GM12878 (cell line): ENCODE results near the gene PRKCD. TPM values are rescaled to one million over a fixed set of nuclear protein-coding genes. Genes with fewer than 3 reads are reported as not detected.
A peak's percentile ranks its signal among the peaks of the same experiment; 100 is the strongest.

Experiments used
- ATAC-seq: fragments of 200-7000 bp; cut with Tn5 transposase; 3 replicates; pipeline ENCODE4 v1.9.1; 2020; ENCODE audit warnings: mild to moderate bottlenecking, moderate library complexity
- BruUV-seq: library from RNA; stranded (reverse); fragments of 400-500 nt; replicated peaks from 2 replicates; lab custom pipeline; 2021; lab: Mats Ljungman, UMichigan
- CTCF ChIA-PET: fragments of 300-600 bp; sonication (Branson Sonifier 250); formaldehyde crosslinking; extraction: SDS; loops from one replicate; lab custom pipeline; 2021; ENCODE audit warnings: inconsistent platforms; lab: Yijun Ruan, JAX
- POLR2A ChIA-PET: fragments of 350-600 bp; formaldehyde crosslinking; extraction: SDS; loops from one replicate; lab custom pipeline; 2021; ENCODE audit warnings: inconsistent platforms; lab: Charles Lee
- RAD21 ChIA-PET: fragments of 300-600 bp; sonication (Branson Sonifier 250); formaldehyde crosslinking; loops from one replicate; lab custom pipeline; 2023; ENCODE audit warnings: antibody characterized with exemption; ENCODE audit not compliant: unreplicated experiment; lab: Charles Lee
- SMC1A ChIA-PET: fragments of 300-600 bp; sonication (Branson Sonifier 250); formaldehyde crosslinking; loops from one replicate; lab custom pipeline; 2023; ENCODE audit not compliant: unreplicated experiment, uncharacterized antibody; lab: Charles Lee
- DNase-seq: peaks from one replicate; pipeline ENCODE4 v3.0.0-alpha.2; 2011; ENCODE audit warnings: low read depth, low spot score
- FAIRE-seq: peaks from 3 replicates; lab custom pipeline; 2011; peaks lifted over from hg19 to GRCh38; lab: Jason Lieb, UNC
- H2AFZ ChIP-seq: 2 replicates; pipeline ENCODE4 v1.6.0; 2011; ENCODE audit warnings: low read depth, low read length, control low read depth; ENCODE audit not compliant: control insufficient read depth
- H3K27ac ChIP-seq: 2 replicates; pipeline ENCODE4 v1.5.1; 2011; ENCODE audit warnings: control low read depth; ENCODE audit not compliant: control insufficient read depth, insufficient read depth
- H3K27me3 ChIP-seq, 2 experiments: replicated peaks in 1 of 2; 2 replicates each; pipeline versions ENCODE4 v1.6.0 to v1.6.1; 2011; ENCODE audit warnings: low read length in 1 of 2; ENCODE audit not compliant: control insufficient read depth in 2 of 2, insufficient read depth in 2 of 2
- H3K36me3 ChIP-seq, 2 experiments: 2 replicates each; pipeline ENCODE4 v1.5.1; 2011; ENCODE audit warnings: low read length in 1 of 2; ENCODE audit not compliant: control insufficient read depth in 2 of 2, insufficient read depth in 2 of 2
- H3K4me1 ChIP-seq: 2 replicates; pipeline ENCODE4 v1.6.1; 2011; ENCODE audit warnings: mild to moderate bottlenecking, low read length, moderate library complexity, mixed read lengths; ENCODE audit not compliant: control insufficient read depth, insufficient read depth
- H3K4me2 ChIP-seq: 2 replicates; pipeline ENCODE4 v1.6.0; 2011; ENCODE audit warnings: control low read depth; ENCODE audit not compliant: control insufficient read depth, insufficient read depth
- H3K4me3 ChIP-seq: fragments of 200-600 bp; sonication (generic); 2 replicates; pipeline ENCODE4 v1.5.1; 2016
- H3K79me2 ChIP-seq: 2 replicates; pipeline ENCODE4 v1.6.0; 2011; ENCODE audit warnings: low read length; ENCODE audit not compliant: control insufficient read depth, insufficient read depth
- H3K9ac ChIP-seq: 2 replicates; pipeline ENCODE4 v1.8.0; 2011; ENCODE audit warnings: low read length, control low read depth, mixed read lengths; ENCODE audit not compliant: control insufficient read depth, insufficient read depth
- H3K9me3 ChIP-seq: replicated peaks from 3 replicates; pipeline ENCODE4 v1.5.1; 2011; ENCODE audit warnings: mild to moderate bottlenecking, low read length; ENCODE audit not compliant: control insufficient read depth, insufficient read depth
- H4K20me1 ChIP-seq: 2 replicates; pipeline ENCODE4 v1.6.0; 2011; ENCODE audit not compliant: control insufficient read depth, insufficient read depth
- BHLHE40 ChIP-seq, 2 experiments: fragments of 450-650 bp in 1 of 2; IDR thresholded peaks; 2 replicates each; pipeline ENCODE4 v1.6.1; 2011 to 2017; ENCODE audit warnings: low read depth in 2 of 2, borderline replicate concordance in 1 of 2, improper control_type of control experiment in 1 of 2, low read length in 1 of 2, mild to moderate bottlenecking in 1 of 2
- HDGF ChIP-seq: fragments of 450-650 bp; IDR thresholded peaks from 2 replicates; pipeline ENCODE4 v1.6.1; 2016; ENCODE audit warnings: antibody characterized with exemption
- MTA2 ChIP-seq: fragments of 450-650 bp; IDR thresholded peaks from 2 replicates; pipeline ENCODE4 v1.6.1; 2016; ENCODE audit warnings: low read depth, mild to moderate bottlenecking, moderate library complexity
- POU2F2 ChIP-seq: IDR thresholded peaks from 3 replicates; pipeline ENCODE4 v1.6.1; 2011; ENCODE audit warnings: low read depth, mild to moderate bottlenecking, low read length, borderline replicate concordance
- WGBS: methylation state at CpG from one replicate; pipeline ENCODE4 v1.1.6; 2016; ENCODE audit warnings: low lambda C conversion rate; ENCODE audit not compliant: insufficient replicate concordance, insufficient coverage; ENCODE audit errors: missing lambda C conversion rate; 5-methylcytosine and 5-hydroxymethylcytosine counted together
- in situ Hi-C: fragments of 300-500 bp; cut with MboI; formaldehyde crosslinking; loops from 9 replicates; pipeline ENCODE4 v1.14.3; 2018; ENCODE audit warnings: mixed read lengths
- intact Hi-C: fragments of 100-400 bp; cut with micrococcal nuclease; formaldehyde crosslinking; loops from one replicate; pipeline ENCODE4 v1.14.2; 2022; ENCODE audit not compliant: unreplicated experiment
- polyA plus RNA-seq, 11 experiments: library from polyadenylated mRNA; depleted of rRNA in 4 of 11; unstranded in 6 of 11; stranded (reverse) in 5 of 11; fragments of >200 nt; fragmentation: Nextera tagmentation in 4 of 11; fragmentation: Illumina TruSeq in 1 of 11; extraction: Ambion mirVana in 4 of 11; extraction: Trizol in 1 of 11; gene quantifications; 1 replicate in 1 of 11; 2 replicates in 10 of 11; pipeline versions ENCODE4 v1.2.1 to v1.2.3, GENCODE V29; 2011 to 2016; ENCODE audit warnings: inconsistent platforms in 2 of 11, missing spikeins in 2 of 11, low read depth in 1 of 11
- total RNA-seq, 4 experiments: library from RNA; depleted of rRNA in 3 of 4; stranded (reverse); fragments of >200 nt in 3 of 4; fragmentation: Illumina TruSeq in 1 of 4; extraction: Trizol in 1 of 4; gene quantifications; 2 replicates each; pipeline versions ENCODE4 v1.2.1 to v1.2.3, GENCODE V29; 2013 to 2021
- TF ChIP-seq, protein P1 (sequence below): fragments of 450-650 bp; IDR thresholded peaks from 2 replicates; pipeline ENCODE4 v1.6.1; 2017; ENCODE audit warnings: mild to moderate bottlenecking, moderate library complexity
- TF ChIP-seq, protein P2 (sequence below): fragments of 450-650 bp; IDR thresholded peaks from 2 replicates; pipeline ENCODE4 v1.6.1; 2016; ENCODE audit warnings: mild to moderate bottlenecking
- TF ChIP-seq, protein P3 (sequence below): fragments of 150-350 bp; IDR thresholded peaks from 2 replicates; pipeline ENCODE4 v1.6.1; 2014; ENCODE audit warnings: mild to moderate bottlenecking, low read depth, low read length

The PRKCD gene
- total and polyA plus RNA-seq, 10 of the 15 experiments (the other 5 are each of a cell fraction or from before 2014, with no cell fraction given) = 10.0 to 114 (median 42.4) TPM

DNA sequence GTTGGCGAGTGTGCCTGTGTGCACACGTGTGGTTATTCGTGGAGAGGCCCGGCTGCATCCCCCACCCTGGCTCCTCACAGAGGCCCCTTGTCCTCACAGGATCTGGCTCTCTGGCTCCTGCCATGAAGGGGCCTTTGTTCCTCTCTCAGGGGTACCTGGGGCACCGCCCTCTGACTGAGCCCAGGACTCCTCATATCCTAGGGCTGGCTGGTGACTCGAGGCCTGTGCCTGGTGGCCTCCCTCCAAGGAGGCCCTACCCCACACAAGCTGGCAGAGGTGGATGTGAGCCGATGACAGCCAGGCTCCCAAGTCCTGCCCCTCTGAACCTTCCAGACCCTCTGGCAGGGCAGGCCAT lies 10.0 kb downstream of the PRKCD start:
- Histone ChIP-seq H3K27ac (peak overlapping the region; percentile 81), H3K36me3 (peaks cover 13 to 34% of the 10 kb centered on the region in 2 experiments; a peak in 3 of 4 replicates), H3K4me2 (peak overlapping the region; percentile 81), H3K79me2 (peaks cover 100% of the 10 kb centered on the region), H4K20me1 (no peaks in the 10 kb centered on the region), H3K4me1 (peaks cover 98% of the 10 kb centered on the region), H3K9ac (peak overlapping the region; percentile 63), H2AFZ (no peak overlapping the region), H3K9me3 (no peaks in the 10 kb centered on the region), H3K27me3 (no peaks in the 10 kb centered on the region), H3K4me3 (peak overlapping the region; percentile 74; the same call in 1 of the 2 replicates)
- DNase-seq (no peak), ATAC-seq (no peak; the same call in none of the 3 replicates), FAIRE-seq (no peak)
- BruUV-seq = no TSS peak
- in situ Hi-C loops (no loop called here), intact Hi-C loops (no loop called here)
- ChIA-PET CTCF (interaction anchor here (1.1 to 11.6 kb wide), 6 partner anchors 11 to 39 kb away, joined by 3 to 125 read pairs (median 6); partner anchors contain the start of gene PRKCD), RAD21 (interaction anchor here (0.6 to 5.3 kb wide), 7 partner anchors 9 to 573 kb away, joined by 3 to 44 read pairs (median 5); no protein-coding TSS in a partner anchor), SMC1A (interaction anchor here (0.8 to 4.2 kb wide), 7 partner anchors 9 to 36 kb away, joined by 3 to 30 read pairs (median 15); partner anchors contain the start of gene PRKCD), POLR2A (interaction anchor here (1.0 to 4.8 kb wide), 6 partner anchors 9 to 36 kb away, joined by 4 to 32 read pairs (median 10); partner anchors contain the start of gene PRKCD)
- WGBS = 23% methylated on average over 7 of the region's 7 CpGs
- TF ChIP-seq POU2F2 (no peak), HDGF (0 out of 2 replicates have a peak, but pooled peaks have one; percentile 13), MTA2 (no peak), BHLHE40 (IDR thresholded peaks at IDR 0.05; ENCODE audit: borderline replicate concordance in 1 of 2, low read depth in 2 of 2, low read length in 1 of 2) (0 out of 4 replicates have a peak, but pooled peaks of 1 of the 2 experiments have one; percentile 16)
- TF ChIP-seq, protein P1, sequence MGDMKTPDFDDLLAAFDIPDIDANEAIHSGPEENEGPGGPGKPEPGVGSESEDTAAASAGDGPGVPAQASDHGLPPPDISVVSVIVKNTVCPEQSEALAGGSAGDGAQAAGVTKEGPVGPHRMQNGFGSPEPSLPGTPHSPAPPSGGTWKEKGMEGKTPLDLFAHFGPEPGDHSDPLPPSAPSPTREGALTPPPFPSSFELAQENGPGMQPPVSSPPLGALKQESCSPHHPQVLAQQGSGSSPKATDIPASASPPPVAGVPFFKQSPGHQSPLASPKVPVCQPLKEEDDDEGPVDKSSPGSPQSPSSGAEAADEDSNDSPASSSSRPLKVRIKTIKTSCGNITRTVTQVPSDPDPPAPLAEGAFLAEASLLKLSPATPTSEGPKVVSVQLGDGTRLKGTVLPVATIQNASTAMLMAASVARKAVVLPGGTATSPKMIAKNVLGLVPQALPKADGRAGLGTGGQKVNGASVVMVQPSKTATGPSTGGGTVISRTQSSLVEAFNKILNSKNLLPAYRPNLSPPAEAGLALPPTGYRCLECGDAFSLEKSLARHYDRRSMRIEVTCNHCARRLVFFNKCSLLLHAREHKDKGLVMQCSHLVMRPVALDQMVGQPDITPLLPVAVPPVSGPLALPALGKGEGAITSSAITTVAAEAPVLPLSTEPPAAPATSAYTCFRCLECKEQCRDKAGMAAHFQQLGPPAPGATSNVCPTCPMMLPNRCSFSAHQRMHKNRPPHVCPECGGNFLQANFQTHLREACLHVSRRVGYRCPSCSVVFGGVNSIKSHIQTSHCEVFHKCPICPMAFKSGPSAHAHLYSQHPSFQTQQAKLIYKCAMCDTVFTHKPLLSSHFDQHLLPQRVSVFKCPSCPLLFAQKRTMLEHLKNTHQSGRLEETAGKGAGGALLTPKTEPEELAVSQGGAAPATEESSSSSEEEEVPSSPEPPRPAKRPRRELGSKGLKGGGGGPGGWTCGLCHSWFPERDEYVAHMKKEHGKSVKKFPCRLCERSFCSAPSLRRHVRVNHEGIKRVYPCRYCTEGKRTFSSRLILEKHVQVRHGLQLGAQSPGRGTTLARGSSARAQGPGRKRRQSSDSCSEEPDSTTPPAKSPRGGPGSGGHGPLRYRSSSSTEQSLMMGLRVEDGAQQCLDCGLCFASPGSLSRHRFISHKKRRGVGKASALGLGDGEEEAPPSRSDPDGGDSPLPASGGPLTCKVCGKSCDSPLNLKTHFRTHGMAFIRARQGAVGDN = 0 out of 2 replicates have a peak, but pooled peaks have one; percentile 13
- TF ChIP-seq, protein P2, sequence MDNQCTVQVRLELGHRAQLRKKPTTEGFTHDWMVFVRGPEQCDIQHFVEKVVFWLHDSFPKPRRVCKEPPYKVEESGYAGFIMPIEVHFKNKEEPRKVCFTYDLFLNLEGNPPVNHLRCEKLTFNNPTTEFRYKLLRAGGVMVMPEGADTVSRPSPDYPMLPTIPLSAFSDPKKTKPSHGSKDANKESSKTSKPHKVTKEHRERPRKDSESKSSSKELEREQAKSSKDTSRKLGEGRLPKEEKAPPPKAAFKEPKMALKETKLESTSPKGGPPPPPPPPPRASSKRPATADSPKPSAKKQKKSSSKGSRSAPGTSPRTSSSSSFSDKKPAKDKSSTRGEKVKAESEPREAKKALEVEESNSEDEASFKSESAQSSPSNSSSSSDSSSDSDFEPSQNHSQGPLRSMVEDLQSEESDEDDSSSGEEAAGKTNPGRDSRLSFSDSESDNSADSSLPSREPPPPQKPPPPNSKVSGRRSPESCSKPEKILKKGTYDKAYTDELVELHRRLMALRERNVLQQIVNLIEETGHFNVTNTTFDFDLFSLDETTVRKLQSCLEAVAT = peak; percentile 12; the same call in 1 of the 2 replicates
- TF ChIP-seq, protein P3, sequence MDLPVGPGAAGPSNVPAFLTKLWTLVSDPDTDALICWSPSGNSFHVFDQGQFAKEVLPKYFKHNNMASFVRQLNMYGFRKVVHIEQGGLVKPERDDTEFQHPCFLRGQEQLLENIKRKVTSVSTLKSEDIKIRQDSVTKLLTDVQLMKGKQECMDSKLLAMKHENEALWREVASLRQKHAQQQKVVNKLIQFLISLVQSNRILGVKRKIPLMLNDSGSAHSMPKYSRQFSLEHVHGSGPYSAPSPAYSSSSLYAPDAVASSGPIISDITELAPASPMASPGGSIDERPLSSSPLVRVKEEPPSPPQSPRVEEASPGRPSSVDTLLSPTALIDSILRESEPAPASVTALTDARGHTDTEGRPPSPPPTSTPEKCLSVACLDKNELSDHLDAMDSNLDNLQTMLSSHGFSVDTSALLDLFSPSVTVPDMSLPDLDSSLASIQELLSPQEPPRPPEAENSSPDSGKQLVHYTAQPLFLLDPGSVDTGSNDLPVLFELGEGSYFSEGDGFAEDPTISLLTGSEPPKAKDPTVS = no peak
